SU-DHL-6 (cell line): Measurements from ENCODE around the gene CNN2.

ENCODE experiments used
- H2AFZ ChIP-seq: fragments of 200-600 bp; sonication (generic); 2 replicates; pipeline ENCODE4 v1.6.1; 2014; ENCODE audit warnings: low read depth, mild to moderate bottlenecking, moderate library complexity, mixed read lengths, antibody characterized with exemption, low read length; ENCODE audit not compliant: severe bottlenecking
- H3F3A ChIP-seq: fragments of 200-600 bp; shearing (Covaris generic); 2 replicates; pipeline ENCODE4 v1.6.0; 2016; ENCODE audit warnings: antibody characterized with exemption, mild to moderate bottlenecking; ENCODE audit not compliant: insufficient read depth
- H3K27ac ChIP-seq: fragments of 200-600 bp; sonication (generic); 2 replicates; pipeline ENCODE4 v1.5.1; 2016; ENCODE audit warnings: low read depth, mild to moderate bottlenecking, low read length, moderate library complexity, mixed read lengths
- H3K27me3 ChIP-seq: fragments of 200-600 bp; sonication (generic), shearing (Covaris generic); 2 replicates; pipeline ENCODE4 v1.6.0; 2014; ENCODE audit warnings: mild to moderate bottlenecking, low read length
- H3K36me3 ChIP-seq: fragments of 200-600 bp; sonication (generic); 2 replicates; pipeline ENCODE4 v1.6.1; 2014; ENCODE audit warnings: mild to moderate bottlenecking, low read length, mixed read lengths
- H3K4me2 ChIP-seq: fragments of 300-600, 200-600 bp; shearing (Covaris generic), sonication (generic); 2 replicates; pipeline ENCODE4 v1.6.0; 2014; ENCODE audit warnings: low read length, low read depth, mild to moderate bottlenecking; ENCODE audit not compliant: poor library complexity, severe bottlenecking
- H3K4me3 ChIP-seq: fragments of 200-600 bp; sonication (generic); 2 replicates; pipeline ENCODE4 v1.5.1; 2014; ENCODE audit warnings: antibody characterized with exemption, low read length, mild to moderate bottlenecking, mixed read lengths; ENCODE audit not compliant: insufficient read depth, poor library complexity, severe bottlenecking
- H3K79me2 ChIP-seq: fragments of 200-600 bp; sonication (generic); 2 replicates; pipeline ENCODE4 v1.6.1; 2014; ENCODE audit warnings: mild to moderate bottlenecking, low read length, moderate library complexity; ENCODE audit not compliant: insufficient read depth
- H3K9ac ChIP-seq: fragments of 200-600 bp; sonication (generic); 2 replicates; pipeline ENCODE4 v1.7.0; 2014; ENCODE audit warnings: mild to moderate bottlenecking, low read length
- H3K9me2 ChIP-seq: fragments of 200-600 bp; sonication (generic); replicated peaks from 2 replicates; pipeline ENCODE4 v1.6.1; 2014; ENCODE audit warnings: low read length; ENCODE audit not compliant: insufficient read depth
- H3K9me3 ChIP-seq: fragments of 200-600 bp; sonication (generic); 2 replicates; pipeline ENCODE4 v1.6.1; 2014; ENCODE audit warnings: low read length, mixed read lengths; ENCODE audit not compliant: insufficient read depth
- H4K20me1 ChIP-seq: fragments of 200-600 bp; sonication (generic); 2 replicates; pipeline ENCODE4 v1.6.1; 2014; ENCODE audit warnings: low read depth, mild to moderate bottlenecking, antibody characterized with exemption, low read length, moderate library complexity, mixed read lengths
- EZH2phosphoT487 ChIP-seq: fragments of 200-600 bp; sonication (generic), shearing (Covaris generic); conservative IDR thresholded peaks from 2 replicates; pipeline ENCODE4 v1.6.1; 2018; ENCODE audit warnings: mild to moderate bottlenecking, antibody characterized with exemption, low read length, moderate library complexity, mixed read lengths
- TF ChIP-seq, protein P1 (sequence below): fragments of 200-600 bp; sonication (generic); IDR thresholded peaks from one replicate; pipeline ENCODE4 v1.5.1; 2017; ENCODE audit warnings: antibody characterized with exemption, mild to moderate bottlenecking, low read length, moderate library complexity; ENCODE audit not compliant: insufficient read depth, poor library complexity, severe bottlenecking

The CNN2 gene

DNA sequence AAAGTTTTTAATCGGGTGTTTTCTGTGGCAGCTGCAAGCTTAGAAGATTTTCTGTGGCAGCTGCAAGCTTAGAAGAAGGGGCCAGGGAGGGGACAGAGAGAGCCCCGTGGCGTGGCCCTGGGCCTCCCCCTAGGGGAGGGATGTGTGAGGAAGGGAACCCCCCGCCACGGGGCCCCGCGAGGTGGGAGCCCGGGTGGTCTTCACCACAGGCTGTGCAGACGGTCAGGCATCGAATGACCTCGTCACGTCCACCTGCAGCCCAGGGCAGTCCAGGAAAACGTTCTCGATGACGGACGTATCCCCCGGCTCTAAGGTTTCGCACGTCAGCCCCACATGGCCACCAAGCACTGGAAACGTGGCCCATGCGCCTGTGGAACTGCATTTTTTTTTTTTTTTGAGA, 60.2 kb downstream of the CNN2 start:
- H3K36me3 ChIP-seq: no peaks in the 10 kb centered on the region
- H2AFZ ChIP-seq: no peak overlapping the region
- TF ChIP-seq, protein P1, sequence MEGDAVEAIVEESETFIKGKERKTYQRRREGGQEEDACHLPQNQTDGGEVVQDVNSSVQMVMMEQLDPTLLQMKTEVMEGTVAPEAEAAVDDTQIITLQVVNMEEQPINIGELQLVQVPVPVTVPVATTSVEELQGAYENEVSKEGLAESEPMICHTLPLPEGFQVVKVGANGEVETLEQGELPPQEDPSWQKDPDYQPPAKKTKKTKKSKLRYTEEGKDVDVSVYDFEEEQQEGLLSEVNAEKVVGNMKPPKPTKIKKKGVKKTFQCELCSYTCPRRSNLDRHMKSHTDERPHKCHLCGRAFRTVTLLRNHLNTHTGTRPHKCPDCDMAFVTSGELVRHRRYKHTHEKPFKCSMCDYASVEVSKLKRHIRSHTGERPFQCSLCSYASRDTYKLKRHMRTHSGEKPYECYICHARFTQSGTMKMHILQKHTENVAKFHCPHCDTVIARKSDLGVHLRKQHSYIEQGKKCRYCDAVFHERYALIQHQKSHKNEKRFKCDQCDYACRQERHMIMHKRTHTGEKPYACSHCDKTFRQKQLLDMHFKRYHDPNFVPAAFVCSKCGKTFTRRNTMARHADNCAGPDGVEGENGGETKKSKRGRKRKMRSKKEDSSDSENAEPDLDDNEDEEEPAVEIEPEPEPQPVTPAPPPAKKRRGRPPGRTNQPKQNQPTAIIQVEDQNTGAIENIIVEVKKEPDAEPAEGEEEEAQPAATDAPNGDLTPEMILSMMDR: no peak
- no peak for TF ChIP-seq EZH2phosphoT487
- H3K4me3 ChIP-seq: no peak overlapping the region
- H3F3A ChIP-seq: peaks cover 28% of the 10 kb centered on the region
- no peaks in the 10 kb centered on the region for H3K27me3 ChIP-seq
- no peaks in the 10 kb centered on the region for H3K9me3 ChIP-seq
- no peaks in the 10 kb centered on the region for H3K9me2 ChIP-seq
- no peak overlapping the region for H3K9ac ChIP-seq
- H3K4me2 ChIP-seq: no peak overlapping the region
- H3K79me2 ChIP-seq: no peaks in the 10 kb centered on the region
- H4K20me1 ChIP-seq: no peaks in the 10 kb centered on the region
- no peak overlapping the region for H3K27ac ChIP-seq

DNA sequence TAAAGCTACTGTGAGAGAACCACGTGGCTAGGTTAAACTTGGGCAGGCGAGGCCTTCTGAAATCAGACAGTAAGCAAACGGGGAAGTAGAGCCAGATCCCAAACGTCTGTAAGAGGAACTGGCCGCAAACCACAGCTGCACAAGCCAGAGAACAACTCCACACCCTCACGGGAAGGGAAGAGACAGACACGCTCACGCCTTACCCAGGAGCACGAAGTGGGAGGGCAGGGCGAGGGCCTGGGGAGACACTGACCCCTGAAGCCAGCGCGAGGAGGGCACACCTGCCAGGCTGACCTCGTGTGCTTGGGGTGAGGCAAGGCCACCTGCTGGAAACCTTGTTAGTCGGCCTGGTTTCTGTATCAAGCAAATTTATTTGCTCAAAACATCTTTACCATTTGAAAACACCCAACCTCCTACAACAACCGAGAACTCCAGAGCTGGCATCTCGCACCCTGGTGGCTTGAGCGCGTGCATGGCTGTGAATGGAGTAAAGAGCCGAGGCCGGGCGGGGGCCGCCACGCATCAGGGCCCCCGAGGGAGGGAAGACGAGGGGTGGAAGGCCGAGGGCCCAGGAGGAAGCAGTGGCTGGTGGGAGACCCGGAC, 61.5 kb downstream of the CNN2 start:
- Histone ChIP-seq H4K20me1 (no peaks in the 10 kb centered on the region), H3K79me2 (peaks cover 1% of the 10 kb centered on the region), H3K9ac (peak overlapping the region; percentile 34), H3K27ac (peak overlapping the region; percentile 87), H3K9me2 (no peaks in the 10 kb centered on the region), H3K9me3 (no peaks in the 10 kb centered on the region), H3K36me3 (no peaks in the 10 kb centered on the region), H3K4me2 (peak overlapping the region; percentile 27), H3F3A (peaks cover 28% of the 10 kb centered on the region), H3K27me3 (no peaks in the 10 kb centered on the region), H3K4me3 (no peak overlapping the region), H2AFZ (no peak overlapping the region)
- TF ChIP-seq, protein P1: no peak
- no peak for TF ChIP-seq EZH2phosphoT487

DNA sequence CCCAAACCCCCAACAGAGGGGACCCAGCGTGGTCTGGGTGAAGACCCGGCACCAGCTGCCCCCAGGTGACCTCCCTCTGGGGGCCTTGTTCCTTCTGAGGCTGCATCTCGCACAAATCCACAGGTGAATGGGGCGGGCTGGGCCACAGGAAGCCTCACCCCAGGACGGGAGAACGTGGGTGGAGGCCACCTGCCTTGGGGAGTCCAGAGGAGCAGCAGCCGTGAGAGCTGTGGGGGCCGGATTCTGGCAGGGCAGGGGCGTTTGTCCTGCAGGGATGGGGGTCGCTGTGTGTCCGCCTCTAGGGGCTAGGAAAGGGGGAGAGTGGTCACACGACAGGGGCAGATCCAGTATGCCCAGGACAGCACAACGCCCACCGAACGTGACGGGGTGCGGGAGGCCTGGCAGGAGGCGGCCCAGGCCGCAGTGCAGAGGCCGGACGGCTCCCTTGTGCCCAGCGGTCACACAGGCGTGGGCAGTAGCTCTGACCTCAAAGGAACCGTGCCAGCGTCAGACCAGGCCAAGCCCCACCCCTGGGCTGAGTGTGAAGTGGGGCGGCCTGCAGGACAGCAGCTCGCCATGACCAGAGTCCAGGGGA, 62.1 kb downstream of the CNN2 start:
- no peaks in the 10 kb centered on the region for H3K27me3 ChIP-seq
- no peak for TF ChIP-seq EZH2phosphoT487
- TF ChIP-seq, protein P1: no peak
- H3K9me3 ChIP-seq: no peaks in the 10 kb centered on the region
- no peaks in the 10 kb centered on the region for H4K20me1 ChIP-seq
- H3F3A ChIP-seq: peaks cover 28% of the 10 kb centered on the region
- no peak overlapping the region for H3K4me3 ChIP-seq
- H3K36me3 ChIP-seq: no peaks in the 10 kb centered on the region
- no peak overlapping the region for H2AFZ ChIP-seq
- H3K4me2 ChIP-seq: peak overlapping the region; percentile 27
- peaks cover 7% of the 10 kb centered on the region for H3K79me2 ChIP-seq
- no peaks in the 10 kb centered on the region for H3K9me2 ChIP-seq
- peak overlapping the region; percentile 87 for H3K27ac ChIP-seq
- peak overlapping the region; percentile 34 for H3K9ac ChIP-seq
